ENCODE results near the gene CYSTM1.

CYSTM1 gene

GRCh38 chr5:140255460-140256157 lies 80.6 kb downstream of the CYSTM1 start:
- WGBS (ENCODE audit: insufficient coverage, insufficient read length): no CpG with 5 or more reads among the region's 4 CpGs
- Histone ChIP-seq H3K4me1 (ENCODE audit: control insufficient read depth, insufficient read depth, low read length) (0 out of 2 replicates have a peak, but pooled peaks cover 2% of the 10 kb centered on the region), H3K27me3 (ENCODE audit: control insufficient read depth, insufficient read depth, low read length) (no peaks in the 10 kb centered on the region), H3K9me3 (ENCODE audit: control insufficient read depth, insufficient read depth, low read length) (no peaks in the 10 kb centered on the region), H3K36me3 (ENCODE audit: control insufficient read depth, insufficient read depth, low read length) (no peaks in the 10 kb centered on the region), H3K4me3 (ENCODE audit: low read length) (no peak overlapping the region), H3K27ac (ENCODE audit: low read length) (no peak overlapping the region)
- no peak for DNase-seq (ENCODE audit: low read depth, low spot score)

- Histone ChIP-seq H3K36me3 (ENCODE audit: control insufficient read depth, insufficient read depth, low read length) (no peaks in the 10 kb centered on the region), H3K4me3 (ENCODE audit: low read length) (no peak overlapping the region), H3K27ac (ENCODE audit: low read length) (no peak overlapping the region), H3K27me3 (ENCODE audit: control insufficient read depth, insufficient read depth, low read length) (no peaks in the 10 kb centered on the region), H3K4me1 (ENCODE audit: control insufficient read depth, insufficient read depth, low read length) (0 out of 2 replicates have a peak, but pooled peaks cover 2% of the 10 kb centered on the region), H3K9me3 (ENCODE audit: control insufficient read depth, insufficient read depth, low read length) (no peaks in the 10 kb centered on the region)
- DNase-seq (ENCODE audit: low read depth, low spot score): no peak
- 100% methylated on average over 2 of the region's 6 CpGs for WGBS (ENCODE audit: insufficient coverage, insufficient read length)
Observed at GRCh38 chr5:140256726-140257125, 81.7 kb downstream of the CYSTM1 start.

- no peaks in the 10 kb centered on the region for H3K27me3 ChIP-seq (ENCODE audit: control insufficient read depth, insufficient read depth, low read length)
- no peaks in the 10 kb centered on the region for H3K9me3 ChIP-seq (ENCODE audit: control insufficient read depth, insufficient read depth, low read length)
- no peak overlapping the region for H3K4me3 ChIP-seq (ENCODE audit: low read length)
- no peak for DNase-seq (ENCODE audit: low read depth, low spot score)
- no peaks in the 10 kb centered on the region for H3K36me3 ChIP-seq (ENCODE audit: control insufficient read depth, insufficient read depth, low read length)
- no peak overlapping the region for H3K27ac ChIP-seq (ENCODE audit: low read length)
- WGBS (ENCODE audit: insufficient coverage, insufficient read length): no CpG with 5 or more reads among the region's 3 CpGs
- no peaks in the 10 kb centered on the region for H3K4me1 ChIP-seq (ENCODE audit: control insufficient read depth, insufficient read depth, low read length)
Observed at GRCh38 chr5:140258016-140258415, 83.0 kb downstream of the CYSTM1 start.

- Histone ChIP-seq H3K4me3 (ENCODE audit: low read length) (no peak overlapping the region), H3K27ac (ENCODE audit: low read length) (no peak overlapping the region), H3K27me3 (ENCODE audit: control insufficient read depth, insufficient read depth, low read length) (no peaks in the 10 kb centered on the region), H3K4me1 (ENCODE audit: control insufficient read depth, insufficient read depth, low read length) (no peaks in the 10 kb centered on the region), H3K36me3 (ENCODE audit: control insufficient read depth, insufficient read depth, low read length) (no peaks in the 10 kb centered on the region), H3K9me3 (ENCODE audit: control insufficient read depth, insufficient read depth, low read length) (no peaks in the 10 kb centered on the region)
- no peak for DNase-seq (ENCODE audit: low read depth, low spot score)
- WGBS (ENCODE audit: insufficient coverage, insufficient read length): no CpG with 5 or more reads among the region's 4 CpGs
Observed at GRCh38 chr5:140258873-140259272, 83.9 kb downstream of the CYSTM1 start.

GRCh38 chr5:140259500-140259899 lies 84.5 kb downstream of the CYSTM1 start:
- H3K4me3 ChIP-seq (ENCODE audit: low read length): no peak overlapping the region
- no peaks in the 10 kb centered on the region for H3K9me3 ChIP-seq (ENCODE audit: control insufficient read depth, insufficient read depth, low read length)
- no peak overlapping the region for H3K27ac ChIP-seq (ENCODE audit: low read length)
- no CpG with 5 or more reads among the region's 2 CpGs for WGBS (ENCODE audit: insufficient coverage, insufficient read length)
- H3K4me1 ChIP-seq (ENCODE audit: control insufficient read depth, insufficient read depth, low read length): no peaks in the 10 kb centered on the region
- H3K36me3 ChIP-seq (ENCODE audit: control insufficient read depth, insufficient read depth, low read length): no peaks in the 10 kb centered on the region
- no peak for DNase-seq (ENCODE audit: low read depth, low spot score)
- no peaks in the 10 kb centered on the region for H3K27me3 ChIP-seq (ENCODE audit: control insufficient read depth, insufficient read depth, low read length)

GRCh38 chr5:140260089-140260656 lies 85.2 kb downstream of the CYSTM1 start:
- no peaks in the 10 kb centered on the region for H3K4me1 ChIP-seq (ENCODE audit: control insufficient read depth, insufficient read depth, low read length)

GRCh38 chr5:140261403-140262171 lies 86.6 kb downstream of the CYSTM1 start:
- H3K4me3 ChIP-seq (ENCODE audit: low read length): no peak overlapping the region
- H3K27ac ChIP-seq (ENCODE audit: low read length): no peak overlapping the region
- no peak for DNase-seq (ENCODE audit: low read depth, low spot score)
- no peaks in the 10 kb centered on the region for H3K9me3 ChIP-seq (ENCODE audit: control insufficient read depth, insufficient read depth, low read length)
- WGBS (ENCODE audit: insufficient coverage, insufficient read length): no CpG with 5 or more reads among the region's 8 CpGs
- no peaks in the 10 kb centered on the region for H3K27me3 ChIP-seq (ENCODE audit: control insufficient read depth, insufficient read depth, low read length)
- H3K36me3 ChIP-seq (ENCODE audit: control insufficient read depth, insufficient read depth, low read length): no peaks in the 10 kb centered on the region
- no peaks in the 10 kb centered on the region for H3K4me1 ChIP-seq (ENCODE audit: control insufficient read depth, insufficient read depth, low read length)

More at GRCh38 chr5:140260089-140260656, 85.2 kb downstream of the CYSTM1 start:
- Histone ChIP-seq H3K4me3 (ENCODE audit: low read length) (no peak overlapping the region), H3K9me3 (ENCODE audit: control insufficient read depth, insufficient read depth, low read length) (no peaks in the 10 kb centered on the region), H3K27ac (ENCODE audit: low read length) (no peak overlapping the region), H3K27me3 (ENCODE audit: control insufficient read depth, insufficient read depth, low read length) (no peaks in the 10 kb centered on the region), H3K36me3 (ENCODE audit: control insufficient read depth, insufficient read depth, low read length) (no peaks in the 10 kb centered on the region)
- no peak for DNase-seq (ENCODE audit: low read depth, low spot score)
- no CpG with 5 or more reads among the region's 2 CpGs for WGBS (ENCODE audit: insufficient coverage, insufficient read length)

GRCh38 chr5:140262221-140262620 lies 87.2 kb downstream of the CYSTM1 start:
- peaks cover 2% of the 10 kb centered on the region; the same call in 1 of the 2 replicates for H3K36me3 ChIP-seq (ENCODE audit: control insufficient read depth, insufficient read depth, low read length)
- no peaks in the 10 kb centered on the region for H3K27me3 ChIP-seq (ENCODE audit: control insufficient read depth, insufficient read depth, low read length)
- no peak for DNase-seq (ENCODE audit: low read depth, low spot score)
- no peaks in the 10 kb centered on the region for H3K4me1 ChIP-seq (ENCODE audit: control insufficient read depth, insufficient read depth, low read length)
- H3K4me3 ChIP-seq (ENCODE audit: low read length): no peak overlapping the region
- WGBS (ENCODE audit: insufficient coverage, insufficient read length): no CpG with 5 or more reads among the region's 3 CpGs
- H3K9me3 ChIP-seq (ENCODE audit: control insufficient read depth, insufficient read depth, low read length): no peaks in the 10 kb centered on the region
- H3K27ac ChIP-seq (ENCODE audit: low read length): no peak overlapping the region

- Histone ChIP-seq H3K27ac (ENCODE audit: low read length) (no peak overlapping the region), H3K36me3 (ENCODE audit: control insufficient read depth, insufficient read depth, low read length) (peaks cover 2% of the 10 kb centered on the region; the same call in 1 of the 2 replicates), H3K9me3 (ENCODE audit: control insufficient read depth, insufficient read depth, low read length) (no peaks in the 10 kb centered on the region), H3K4me3 (ENCODE audit: low read length) (no peak overlapping the region), H3K4me1 (ENCODE audit: control insufficient read depth, insufficient read depth, low read length) (no peaks in the 10 kb centered on the region), H3K27me3 (ENCODE audit: control insufficient read depth, insufficient read depth, low read length) (no peaks in the 10 kb centered on the region)
- no peak for DNase-seq (ENCODE audit: low read depth, low spot score)
- WGBS (ENCODE audit: insufficient coverage, insufficient read length): no CpG with 5 or more reads among the region's 3 CpGs
Observed at GRCh38 chr5:140262839-140263238, 87.9 kb downstream of the CYSTM1 start.

GRCh38 chr5:140265845-140266244 lies 90.9 kb downstream of the CYSTM1 start:
- Histone ChIP-seq H3K9me3 (ENCODE audit: control insufficient read depth, insufficient read depth, low read length) (no peaks in the 10 kb centered on the region), H3K4me3 (ENCODE audit: low read length) (no peak overlapping the region), H3K36me3 (ENCODE audit: control insufficient read depth, insufficient read depth, low read length) (peaks cover 2% of the 10 kb centered on the region; the same call in 1 of the 2 replicates), H3K4me1 (ENCODE audit: control insufficient read depth, insufficient read depth, low read length) (no peaks in the 10 kb centered on the region), H3K27me3 (ENCODE audit: control insufficient read depth, insufficient read depth, low read length) (no peaks in the 10 kb centered on the region), H3K27ac (ENCODE audit: low read length) (no peak overlapping the region)
- no peak for DNase-seq (ENCODE audit: low read depth, low spot score)
- no CpG with 5 or more reads among the region's 1 CpG for WGBS (ENCODE audit: insufficient coverage, insufficient read length)

All from iPS DF 6.9 (cell line).